Left hindlimb (tissue), 1 donor: ENCODE measurements around the gene TTLL11.

Experiments
- DNase-seq: peaks from one replicate; pipeline ENCODE4 v3.0.0-alpha.2; 2018

Gene TTLL11

GRCh38 chr9:121781701-121782464 is 311.2 kb downstream of the TTLL11 start:
- DNase-seq = peak; percentile 23

- DNase-seq = no peak
These were observed 312.0 kb downstream of the TTLL11 start for GRCh38 chr9:121781145-121781548.

- DNase-seq = no peak
These were observed 312.7 kb downstream of the TTLL11 start for GRCh38 chr9:121780177-121781040.

- no peak for DNase-seq
These were observed 313.6 kb downstream of the TTLL11 start for GRCh38 chr9:121779381-121780117.

DNA sequence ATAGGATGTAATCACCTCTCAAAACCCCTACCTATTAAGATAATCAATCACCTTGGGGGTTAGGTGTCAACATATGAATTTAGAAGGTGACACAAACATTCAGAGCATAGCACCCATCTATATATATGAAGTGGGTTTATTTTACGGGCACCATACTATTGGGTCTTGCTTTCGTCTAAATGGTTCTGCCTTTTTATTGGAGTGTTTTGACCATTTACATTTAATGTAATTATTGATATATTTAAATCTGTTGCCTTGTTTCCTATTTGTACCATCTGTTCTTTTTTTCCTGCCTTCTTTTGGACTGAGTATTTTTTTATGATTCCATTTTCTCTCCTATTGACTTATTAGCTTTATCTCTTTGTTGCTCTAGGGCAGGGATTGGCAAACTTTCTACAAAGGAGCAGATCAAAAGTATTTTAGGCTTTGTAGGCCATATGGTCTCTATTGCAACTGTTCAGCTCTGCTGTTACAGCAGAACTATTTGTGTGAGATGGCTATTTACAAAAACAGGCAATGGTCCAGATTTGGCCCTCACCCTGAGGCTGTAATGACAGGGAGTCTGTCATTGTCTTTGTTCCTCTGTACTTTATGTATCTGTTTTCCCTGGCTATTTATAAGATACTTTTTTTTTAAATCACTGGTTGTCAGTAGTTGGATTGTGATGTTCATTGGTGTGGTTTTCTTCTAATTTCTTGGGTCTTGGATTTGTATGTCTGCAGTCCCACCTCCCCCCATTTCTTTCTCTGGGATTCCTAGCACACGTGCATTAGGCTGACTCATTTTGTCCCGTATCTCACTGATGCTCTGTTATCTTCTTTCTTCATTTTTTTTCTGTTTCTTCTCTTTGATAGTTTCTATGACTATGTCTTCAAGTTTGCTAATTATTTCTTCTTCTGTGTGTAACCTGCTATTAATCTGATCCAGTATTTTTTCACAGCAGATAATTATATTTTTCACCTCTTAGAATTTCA is 314.6 kb downstream of the TTLL11 start:
- no peak for DNase-seq

GRCh38 chr9:121776739-121777637 is 316.1 kb downstream of the TTLL11 start:
- no peak for DNase-seq

DNA sequence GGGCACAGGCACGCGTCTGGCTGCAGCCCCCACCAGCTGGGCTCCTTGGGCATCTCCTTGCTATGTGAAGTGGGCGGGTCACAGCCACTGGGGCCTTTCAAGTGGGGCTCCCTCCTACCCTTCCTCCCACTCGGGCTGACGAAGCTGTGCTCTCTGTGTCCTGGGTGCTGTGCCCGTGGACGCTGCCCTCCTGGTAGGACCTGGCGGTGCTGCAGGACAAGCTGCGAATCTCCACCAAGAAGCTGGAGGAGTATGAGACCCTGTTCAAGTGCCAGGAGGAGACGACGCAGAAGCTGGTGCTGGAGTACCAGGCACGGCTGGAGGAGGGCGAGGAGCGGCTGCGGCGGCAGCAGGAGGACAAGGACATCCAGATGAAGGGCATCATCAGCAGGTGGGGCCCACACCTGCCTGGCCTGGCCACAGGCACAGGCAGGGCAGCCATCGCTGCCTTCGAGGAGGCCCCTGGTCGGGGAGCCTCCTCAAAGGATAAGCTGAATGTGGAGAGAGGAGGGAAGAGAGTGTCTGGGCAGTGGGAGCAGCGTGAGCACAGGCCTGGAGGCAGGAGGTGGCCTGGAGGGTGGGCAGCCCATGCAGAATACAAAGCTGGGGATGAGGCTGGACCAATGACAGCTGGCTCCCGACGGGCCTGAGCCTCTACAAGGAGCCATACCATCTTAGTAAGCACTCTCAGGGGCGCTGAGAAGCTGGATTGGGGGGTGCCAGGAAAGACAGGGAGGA is 316.9 kb downstream of the TTLL11 start:
- peak; percentile 25 for DNase-seq

DNA sequence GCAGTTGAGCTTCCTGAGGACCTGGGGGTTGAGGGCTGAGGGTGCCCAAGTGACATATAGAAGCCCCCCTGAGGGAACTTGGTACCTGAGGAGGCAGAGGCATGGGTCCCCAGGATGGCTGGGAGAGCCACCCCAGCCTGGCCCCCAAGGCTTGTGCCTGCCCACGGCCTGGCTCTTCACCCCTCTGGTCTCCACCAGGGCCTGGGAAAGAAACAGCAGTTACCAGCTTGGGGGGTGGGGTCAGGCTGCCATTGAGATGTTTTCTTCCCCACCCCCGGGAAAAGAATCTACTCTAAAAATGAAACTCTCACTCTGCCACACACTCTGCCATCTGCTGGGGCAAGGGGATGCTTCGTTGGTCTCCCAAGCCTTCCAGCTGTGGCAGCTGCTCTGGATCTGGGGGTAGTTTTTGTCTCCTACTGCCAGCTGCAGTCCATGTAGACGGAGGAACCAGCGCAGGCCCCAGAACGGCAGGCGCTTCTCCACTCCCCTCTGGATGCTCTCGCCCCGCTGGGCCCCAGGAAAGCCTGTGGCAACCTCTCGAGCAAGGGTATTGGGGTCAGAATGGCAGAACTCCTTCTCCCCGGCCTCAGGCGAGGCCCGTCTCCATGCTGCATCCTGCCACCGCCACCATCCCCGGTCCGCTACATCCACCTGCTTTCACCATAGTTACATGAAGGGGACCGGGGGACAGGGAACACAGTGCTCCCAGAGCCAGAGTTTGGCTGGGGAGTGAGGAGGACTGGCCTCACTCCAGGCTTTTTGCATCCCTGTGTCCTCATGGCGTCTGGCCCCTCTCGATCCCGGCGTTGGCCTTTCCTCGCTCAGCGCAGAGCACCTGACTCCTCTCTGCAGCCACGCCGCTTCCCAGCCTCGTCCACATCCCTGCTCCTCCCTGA is 318.1 kb downstream of the TTLL11 start:
- DNase-seq = peak; percentile 51

GRCh38 chr9:121773954-121774714 is 319.0 kb downstream of the TTLL11 start:
- DNase-seq = no peak

GRCh38 chr9:121773286-121773953 is 319.7 kb downstream of the TTLL11 start:
- no peak for DNase-seq

DNA sequence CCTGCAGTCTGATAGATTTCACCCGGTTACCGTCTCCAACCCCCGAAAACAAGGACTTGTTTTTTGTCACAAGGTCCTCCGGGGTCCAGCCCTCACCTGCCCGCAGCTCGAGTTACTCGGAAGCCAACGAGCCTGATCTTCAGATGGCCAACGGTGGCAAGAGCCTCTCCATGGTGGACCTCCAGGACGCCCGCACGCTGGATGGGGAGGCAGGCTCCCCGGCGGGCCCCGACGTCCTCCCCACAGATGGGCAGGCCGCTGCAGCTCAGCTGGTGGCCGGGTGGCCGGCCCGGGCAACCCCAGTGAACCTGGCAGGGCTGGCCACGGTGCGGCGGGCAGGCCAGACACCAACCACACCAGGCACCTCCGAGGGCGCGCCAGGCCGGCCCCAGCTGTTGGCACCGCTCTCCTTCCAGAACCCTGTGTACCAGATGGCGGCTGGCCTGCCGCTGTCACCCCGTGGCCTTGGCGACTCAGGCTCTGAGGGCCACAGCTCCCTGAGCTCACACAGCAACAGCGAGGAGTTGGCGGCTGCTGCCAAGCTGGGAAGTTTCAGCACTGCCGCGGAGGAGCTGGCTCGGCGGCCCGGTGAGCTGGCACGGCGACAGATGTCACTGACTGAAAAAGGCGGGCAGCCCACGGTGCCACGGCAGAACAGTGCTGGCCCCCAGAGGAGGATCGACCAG is 320.4 kb downstream of the TTLL11 start:
- no peak for DNase-seq
